ENCODE data around the gene GZMH. TPM values are rescaled to one million over a fixed set of nuclear protein-coding genes. Genes with fewer than 3 reads are reported as not detected.
A peak's percentile ranks its signal among the peaks of the same experiment; 100 is the strongest.
"Not testable (repeated sequence)": the region's sequence is repeated elsewhere in the genome, so short reads cannot be mapped to it uniquely, and the experiment has no call there.

The GZMH gene
- total and polyA plus RNA-seq, 3 experiments from 2014 or later: 125 to 336 (median 131) TPM

DNA sequence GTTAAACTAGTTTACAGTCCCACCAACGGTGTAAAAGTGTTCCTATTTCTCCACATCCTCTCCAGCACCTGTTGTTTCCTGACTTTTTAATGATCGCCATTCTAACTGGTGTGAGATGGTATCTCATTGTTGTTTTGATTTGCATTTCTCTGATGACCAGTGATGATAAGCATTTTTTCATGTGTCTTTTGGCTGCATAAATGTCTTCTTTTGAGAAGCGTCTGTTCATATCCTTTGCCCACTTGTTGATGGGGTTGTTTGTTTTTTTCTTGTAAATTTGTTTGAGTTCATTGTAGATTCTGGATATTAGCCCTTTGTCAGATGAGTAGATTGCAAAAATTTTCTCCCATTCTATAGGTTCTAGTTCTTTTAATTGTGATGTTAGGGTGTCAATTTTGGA lies 25.1 kb downstream of the GZMH start:
- H3K4me1 Mint-ChIP-seq; H3K4me1 ChIP-seq (ENCODE audit: insufficient read depth, low read length); POLR2A ChIA-PET; H3K9me3 ChIP-seq (ENCODE audit: low read length); H3K27ac Mint-ChIP-seq; H3K4me3 Mint-ChIP-seq; H3K27me3 Mint-ChIP-seq; CTCF ChIA-PET; H3K36me3 Mint-ChIP-seq; H3K27ac ChIP-seq (ENCODE audit: low read depth, low read length); H3K36me3 ChIP-seq (ENCODE audit: insufficient read depth, low read length); H3K4me3 ChIP-seq (ENCODE audit: low read length); H3K27me3 ChIP-seq (ENCODE audit: insufficient read depth, low read length, poor library complexity, severe bottlenecking); DNase-seq: not testable (repeated sequence)
- H3K9me3 Mint-ChIP-seq: peaks cover 2 to 13% (median 9%) of the 10 kb centered on the region in 5 donors

DNA sequence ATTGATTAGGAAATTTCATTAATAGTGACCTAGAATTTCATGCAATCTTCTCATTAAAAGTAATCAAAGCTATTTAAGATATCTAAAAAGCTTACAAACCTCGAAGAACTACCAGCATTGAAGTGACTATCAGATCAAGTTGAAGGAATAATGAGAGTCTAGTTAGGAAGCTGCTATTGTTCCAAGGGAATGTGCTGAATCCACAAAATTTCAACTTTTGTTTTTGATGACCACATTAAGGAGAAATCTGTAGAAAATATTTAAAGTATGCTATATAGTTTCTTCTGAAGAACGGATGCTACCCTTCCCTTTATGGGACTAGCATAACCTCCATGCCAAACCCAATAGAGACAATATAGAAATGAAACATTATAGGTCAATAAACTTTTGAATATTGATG lies 30.9 kb downstream of the GZMH start:
- Histone ChIP-seq H3K4me3 (ENCODE audit: low read length) (no peak overlapping the region), H3K4me1 (ENCODE audit: insufficient read depth, low read length) (no peaks in the 10 kb centered on the region), H3K9me3 (ENCODE audit: low read length) (no peaks in the 10 kb centered on the region), H3K36me3 (ENCODE audit: insufficient read depth, low read length) (no peaks in the 10 kb centered on the region), H3K27me3 (ENCODE audit: insufficient read depth, low read length, poor library complexity, severe bottlenecking) (no peaks in the 10 kb centered on the region), H3K27ac (ENCODE audit: low read depth, low read length) (no peak overlapping the region)
- no peaks in the 10 kb centered on the region for H3K4me1 Mint-ChIP-seq
- ChIA-PET POLR2A (no interaction called here), CTCF (no interaction called here)
- H3K27ac Mint-ChIP-seq: no peak overlapping the region
- no peak for DNase-seq
- no peaks in the 10 kb centered on the region for H3K9me3 Mint-ChIP-seq
- no peak overlapping the region for H3K4me3 Mint-ChIP-seq
- peaks cover 0 to 6% of the 10 kb centered on the region in 2 donors for H3K27me3 Mint-ChIP-seq
- no peaks in the 10 kb centered on the region for H3K36me3 Mint-ChIP-seq

DNA sequence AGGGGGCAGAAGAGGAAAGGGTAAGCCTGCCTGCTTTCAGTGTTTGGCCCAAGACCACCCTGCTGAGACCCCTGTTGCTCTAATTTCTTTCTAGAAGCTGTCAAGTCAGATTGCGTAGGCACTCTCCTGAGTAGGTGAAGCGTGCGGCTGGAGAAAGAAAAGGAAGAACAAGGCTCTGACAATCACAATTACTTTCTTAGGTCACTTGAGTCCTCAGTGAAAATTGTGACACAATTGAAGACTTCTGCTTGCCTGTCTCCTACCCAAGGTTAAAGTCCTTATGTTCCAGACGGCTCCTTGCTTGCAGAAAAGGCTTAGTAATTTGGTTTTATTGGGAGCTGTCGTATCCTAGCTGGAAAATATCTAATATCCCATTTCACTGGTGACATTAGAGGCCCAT lies 32.7 kb downstream of the GZMH start:
- CTCF ChIA-PET: no interaction called here
- no peak overlapping the region for H3K27ac Mint-ChIP-seq
- H3K36me3 Mint-ChIP-seq: no peaks in the 10 kb centered on the region
- Histone ChIP-seq H3K4me3 (ENCODE audit: low read length) (no peak overlapping the region), H3K27me3 (ENCODE audit: insufficient read depth, low read length, poor library complexity, severe bottlenecking) (no peaks in the 10 kb centered on the region), H3K36me3 (ENCODE audit: insufficient read depth, low read length) (no peaks in the 10 kb centered on the region), H3K9me3 (ENCODE audit: low read length) (no peaks in the 10 kb centered on the region), H3K27ac (ENCODE audit: low read depth, low read length) (no peak overlapping the region), H3K4me1 (ENCODE audit: insufficient read depth, low read length) (no peaks in the 10 kb centered on the region)
- no peaks in the 10 kb centered on the region for H3K4me1 Mint-ChIP-seq
- peaks cover 0 to 12% of the 10 kb centered on the region in 2 donors for H3K27me3 Mint-ChIP-seq
- POLR2A ChIA-PET: no interaction called here
- DNase-seq: no peak
- H3K9me3 Mint-ChIP-seq: no peaks in the 10 kb centered on the region
- no peak overlapping the region for H3K4me3 Mint-ChIP-seq

DNA sequence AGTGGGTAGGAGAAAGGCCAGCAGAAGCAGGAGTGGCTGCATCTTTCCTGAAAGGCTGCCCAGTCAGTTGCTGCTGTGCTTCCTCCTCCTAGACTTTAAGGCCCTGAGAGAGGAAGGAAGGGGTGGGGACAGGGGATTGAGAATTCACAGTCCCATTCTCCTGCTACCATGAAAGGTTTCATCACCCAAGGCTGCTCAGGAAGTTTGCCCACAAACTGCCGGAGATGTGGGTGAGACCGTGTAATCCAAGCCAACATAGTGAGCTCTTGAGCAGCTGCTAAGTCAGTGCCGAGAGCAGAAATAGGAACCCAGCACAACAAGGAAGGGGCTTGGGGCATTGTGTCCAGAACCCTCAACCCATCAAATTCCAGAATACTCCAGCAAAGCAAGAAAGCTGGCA lies 33.3 kb downstream of the GZMH start, which contains the start of gene CTSG:
Gene CTSG, minus strand, starts transcription at position 69 of the 400 bp plus-strand sequence. Its CDS starts 27 bp downstream, at position 42.
- Mint-ChIP-seq H3K36me3 (no peaks in the 10 kb centered on the region), H3K27ac (no peak within 1 kb of the TSS), H3K9me3 (no peaks in the 10 kb centered on the region), H3K27me3 (peaks cover 0 to 14% of the 10 kb centered on the region in 2 donors), H3K4me3 (no peak within 1 kb of the TSS), H3K4me1 (no peaks in the 10 kb centered on the region)
- no peak within 1 kb of the TSS for H3K4me3 ChIP-seq (ENCODE audit: low read length)
- no peaks in the 10 kb centered on the region for H3K4me1 ChIP-seq (ENCODE audit: insufficient read depth, low read length)
- ChIA-PET POLR2A (no interaction called here), CTCF (no interaction called here)
- no peaks in the 10 kb centered on the region for H3K9me3 ChIP-seq (ENCODE audit: low read length)
- H3K36me3 ChIP-seq (ENCODE audit: insufficient read depth, low read length): no peaks in the 10 kb centered on the region
- no peak for DNase-seq
- H3K27me3 ChIP-seq (ENCODE audit: insufficient read depth, low read length, poor library complexity, severe bottlenecking): no peaks in the 10 kb centered on the region
- no peak within 1 kb of the TSS for H3K27ac ChIP-seq (ENCODE audit: low read depth, low read length)

DNA sequence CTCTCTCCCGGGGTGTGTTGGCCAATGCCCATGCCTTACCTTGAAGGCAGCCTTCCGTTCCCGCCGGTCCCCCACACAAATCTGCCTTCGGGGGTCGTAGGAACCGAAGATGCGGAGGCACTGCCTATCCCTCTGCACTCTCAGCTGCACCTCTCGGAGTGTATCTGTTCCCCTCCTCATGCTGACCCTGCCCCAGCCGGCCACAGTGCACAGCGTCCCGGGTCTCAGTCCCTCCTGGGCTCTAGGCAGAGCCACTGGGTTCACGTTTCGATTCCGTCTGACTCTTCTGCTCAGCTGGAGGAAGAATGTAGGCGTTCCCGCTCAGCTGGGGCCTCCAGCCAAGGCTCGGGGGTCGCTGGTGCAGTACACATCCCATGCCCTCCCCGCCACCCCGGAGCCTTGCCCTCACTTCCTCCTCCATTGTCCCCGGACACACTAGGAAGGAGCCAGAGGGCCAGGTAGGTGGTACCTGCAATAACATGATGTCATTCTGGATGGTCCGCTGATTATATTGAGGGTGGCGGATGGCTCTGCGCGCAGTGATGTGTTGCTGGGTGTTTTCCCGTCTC lies 35.2 kb downstream of the GZMH start:
- CTCF ChIA-PET: interaction anchor here (1.1 kb wide), 1 partner anchor 32 kb away, joined by 3 read pairs; no protein-coding TSS in a partner anchor
- Mint-ChIP-seq H3K9me3 (peaks cover 0 to 7% (median 2%) of the 10 kb centered on the region in 5 donors), H3K27me3 (peaks cover 3 to 23% of the 10 kb centered on the region in 2 donors), H3K4me3 (no peak overlapping the region), H3K4me1 (no peaks in the 10 kb centered on the region), H3K36me3 (peaks cover 0 to 4% (median 0%) of the 10 kb centered on the region in 3 donors), H3K27ac (peak overlapping the region in 1 of 8 donors; percentile 14)
- POLR2A ChIA-PET: no interaction called here
- DNase-seq: no peak
- Histone ChIP-seq H3K27ac (ENCODE audit: low read depth, low read length) (no peak overlapping the region), H3K9me3 (ENCODE audit: low read length) (no peaks in the 10 kb centered on the region), H3K4me1 (ENCODE audit: insufficient read depth, low read length) (no peaks in the 10 kb centered on the region), H3K36me3 (ENCODE audit: insufficient read depth, low read length) (no peaks in the 10 kb centered on the region), H3K4me3 (ENCODE audit: low read length) (no peak overlapping the region), H3K27me3 (ENCODE audit: insufficient read depth, low read length, poor library complexity, severe bottlenecking) (no peaks in the 10 kb centered on the region)

DNA sequence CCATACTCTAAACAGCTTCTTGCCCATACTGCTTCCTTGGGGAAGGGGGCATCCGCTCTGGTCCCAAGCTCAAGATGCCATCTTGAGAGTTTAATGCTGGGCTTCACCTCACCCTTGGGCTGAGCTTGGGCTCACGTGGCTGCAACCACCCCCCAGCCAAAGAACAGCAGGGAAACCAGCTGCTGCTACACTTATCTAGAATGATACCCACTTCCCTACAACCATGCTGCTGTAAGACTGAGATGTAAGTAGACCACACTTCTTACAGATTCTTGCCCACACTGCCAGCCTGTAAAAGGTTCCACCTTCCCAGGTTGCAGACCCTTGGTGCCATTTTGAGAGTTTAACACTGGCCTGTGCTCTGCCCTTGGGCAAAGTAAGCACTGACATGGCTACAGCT lies 43.2 kb downstream of the GZMH start:
- H3K27ac ChIP-seq (ENCODE audit: low read depth, low read length): no peak overlapping the region
- no peak for DNase-seq
- ChIA-PET POLR2A (no interaction called here), CTCF (no interaction called here)
- H3K36me3 ChIP-seq (ENCODE audit: insufficient read depth, low read length): no peaks in the 10 kb centered on the region
- Mint-ChIP-seq H3K36me3 (peaks cover 0 to 24% (median 1%) of the 10 kb centered on the region in 3 donors), H3K27me3 (peaks cover 3 to 36% of the 10 kb centered on the region in 2 donors), H3K9me3 (peaks cover 31 to 40% (median 39%) of the 10 kb centered on the region in 5 donors), H3K4me1 (no peaks in the 10 kb centered on the region), H3K4me3 (no peak overlapping the region), H3K27ac (no peak overlapping the region)
- H3K4me3 ChIP-seq (ENCODE audit: low read length): no peak overlapping the region
- H3K27me3 ChIP-seq (ENCODE audit: insufficient read depth, low read length, poor library complexity, severe bottlenecking): no peaks in the 10 kb centered on the region
- no peaks in the 10 kb centered on the region for H3K9me3 ChIP-seq (ENCODE audit: low read length)
- H3K4me1 ChIP-seq (ENCODE audit: insufficient read depth, low read length): no peaks in the 10 kb centered on the region

DNA sequence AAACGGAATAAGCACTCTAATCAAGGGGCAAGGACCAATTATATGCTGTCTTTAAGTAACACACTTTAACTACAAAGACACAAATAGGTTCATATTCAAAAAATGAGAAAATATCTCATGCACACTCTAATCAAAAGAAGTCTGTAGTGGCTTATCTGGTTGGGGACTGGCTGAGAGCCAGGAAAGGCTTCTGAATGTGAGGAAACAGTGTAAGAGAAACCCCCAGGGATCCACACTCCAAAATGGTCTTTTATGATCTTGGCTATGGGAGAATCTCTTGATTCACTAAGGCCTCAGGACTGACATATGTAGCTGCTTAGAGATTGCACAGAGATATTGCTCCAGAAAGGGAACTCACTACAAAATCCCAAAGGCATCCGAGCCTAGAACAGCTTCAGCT lies 43.7 kb downstream of the GZMH start:
- CTCF ChIA-PET: no interaction called here
- Histone ChIP-seq H3K36me3 (ENCODE audit: insufficient read depth, low read length) (no peaks in the 10 kb centered on the region), H3K4me3 (ENCODE audit: low read length) (no peak overlapping the region), H3K9me3 (ENCODE audit: low read length) (no peaks in the 10 kb centered on the region), H3K4me1 (ENCODE audit: insufficient read depth, low read length) (no peaks in the 10 kb centered on the region), H3K27ac (ENCODE audit: low read depth, low read length) (no peak overlapping the region), H3K27me3 (ENCODE audit: insufficient read depth, low read length, poor library complexity, severe bottlenecking) (no peaks in the 10 kb centered on the region)
- H3K27ac Mint-ChIP-seq: no peak overlapping the region
- no peak for DNase-seq
- POLR2A ChIA-PET: no interaction called here
- H3K27me3 Mint-ChIP-seq: peaks cover 4 to 38% of the 10 kb centered on the region in 2 donors
- no peaks in the 10 kb centered on the region for H3K4me1 Mint-ChIP-seq
- H3K9me3 Mint-ChIP-seq: peaks cover 31 to 40% (median 39%) of the 10 kb centered on the region in 5 donors
- H3K36me3 Mint-ChIP-seq: peaks cover 0 to 24% (median 1%) of the 10 kb centered on the region in 3 donors
- H3K4me3 Mint-ChIP-seq: no peak overlapping the region

DNA sequence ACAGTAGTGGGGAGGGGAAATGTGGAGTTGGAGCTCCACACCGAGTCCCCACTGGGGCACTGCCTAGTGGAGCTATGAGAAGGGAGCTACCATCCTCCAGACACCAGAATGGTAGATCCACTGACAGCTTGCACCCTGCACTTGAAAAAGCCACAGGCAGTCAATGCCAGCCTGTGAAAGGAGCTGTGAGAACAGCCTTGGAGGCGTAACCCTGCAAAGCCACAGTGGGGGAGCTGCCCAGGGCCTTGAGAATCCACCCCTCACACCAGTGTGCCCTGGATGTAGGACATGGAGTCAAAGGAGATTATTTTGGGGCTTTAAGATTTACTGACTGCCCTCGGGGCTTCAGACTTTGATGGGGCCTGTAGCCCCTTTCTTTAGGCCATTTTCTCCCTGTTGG lies 46.0 kb downstream of the GZMH start:
- Histone ChIP-seq H3K27me3 (ENCODE audit: insufficient read depth, low read length, poor library complexity, severe bottlenecking) (peaks cover 4% of the 10 kb centered on the region), H3K36me3 (ENCODE audit: insufficient read depth, low read length) (no peaks in the 10 kb centered on the region), H3K9me3 (ENCODE audit: low read length) (no peaks in the 10 kb centered on the region), H3K4me1 (ENCODE audit: insufficient read depth, low read length) (no peaks in the 10 kb centered on the region), H3K27ac (ENCODE audit: low read depth, low read length) (no peak overlapping the region), H3K4me3 (ENCODE audit: low read length) (no peak overlapping the region)
- CTCF ChIA-PET: no interaction called here
- H3K4me3 Mint-ChIP-seq: no peak overlapping the region
- H3K27me3 Mint-ChIP-seq: peaks cover 2 to 50% of the 10 kb centered on the region in 2 donors
- H3K4me1 Mint-ChIP-seq: no peaks in the 10 kb centered on the region
- POLR2A ChIA-PET: no interaction called here
- no peak for DNase-seq
- H3K9me3 Mint-ChIP-seq: peaks cover 20 to 40% (median 34%) of the 10 kb centered on the region in 5 donors
- H3K27ac Mint-ChIP-seq: no peak overlapping the region
- peaks cover 0 to 19% (median 1%) of the 10 kb centered on the region in 3 donors for H3K36me3 Mint-ChIP-seq
